Epithelial cell of prostate (primary cell): ENCODE measurements around the gene GALNT8.
"Not testable (repeated sequence)": the region's sequence is repeated elsewhere in the genome, so short reads cannot be mapped to it uniquely, and the experiment has no call there.

Experiments used
- DNase-seq: peaks from one replicate; pipeline ENCODE4 v3.0.0-alpha.2; 2011; ENCODE audit warnings: low read depth, low spot score
- H3K27ac ChIP-seq: fragments of 450-650 bp; 2 replicates; pipeline ENCODE4 v1.5.1; 2017; ENCODE audit warnings: mild to moderate bottlenecking

GALNT8 gene

GRCh38 chr12:4743046-4743445 is 22.8 kb downstream of the GALNT8 start:
- H3K27ac ChIP-seq, result no peak overlapping the region
- no peak for DNase-seq

- DNase-seq, result no peak
- H3K27ac ChIP-seq, result no peak overlapping the region
These were observed 24.5 kb downstream of the GALNT8 start for GRCh38 chr12:4744709-4745108.

GRCh38 chr12:4745249-4745648 is 25.0 kb downstream of the GALNT8 start:
- no peak for DNase-seq
- H3K27ac ChIP-seq, result no peak overlapping the region

- not testable (repeated sequence) for DNase-seq, H3K27ac ChIP-seq
These were observed 31.5 kb downstream of the GALNT8 start for GRCh38 chr12:4751654-4752053.

GRCh38 chr12:4762773-4763172 is 42.6 kb downstream of the GALNT8 start:
- no peak for DNase-seq
- no peak overlapping the region for H3K27ac ChIP-seq

GRCh38 chr12:4763549-4763948 is 43.3 kb downstream of the GALNT8 start:
- no peak for DNase-seq
- H3K27ac ChIP-seq, result no peak overlapping the region

GRCh38 chr12:4766445-4766844 is 46.2 kb downstream of the GALNT8 start:
- no peak overlapping the region for H3K27ac ChIP-seq
- DNase-seq, result no peak

- no peak overlapping the region for H3K27ac ChIP-seq
These were observed 47.0 kb downstream of the GALNT8 start for GRCh38 chr12:4767186-4767585.

GRCh38 chr12:4768341-4768740 is 48.1 kb downstream of the GALNT8 start:
- DNase-seq, result no peak

More at GRCh38 chr12:4767186-4767585, 47.0 kb downstream of the GALNT8 start:
- no peak for DNase-seq

GRCh38 chr12:4769073-4769472 is 48.9 kb downstream of the GALNT8 start:
- DNase-seq, result no peak

More at GRCh38 chr12:4768341-4768740, 48.1 kb downstream of the GALNT8 start:
- H3K27ac ChIP-seq, result no peak overlapping the region

GRCh38 chr12:4771172-4771959 is 51.2 kb downstream of the GALNT8 start:
- no peak for DNase-seq
- H3K27ac ChIP-seq, result no peak overlapping the region

More at GRCh38 chr12:4769073-4769472, 48.9 kb downstream of the GALNT8 start:
- no peak overlapping the region for H3K27ac ChIP-seq

- no peak overlapping the region for H3K27ac ChIP-seq
- DNase-seq, result no peak
These were observed 51.9 kb downstream of the GALNT8 start for GRCh38 chr12:4771960-4772566.

- no peak for DNase-seq
These were observed 55.7 kb downstream of the GALNT8 start for GRCh38 chr12:4775936-4776335.

GRCh38 chr12:4779749-4780148 is 59.5 kb downstream of the GALNT8 start:
- no peak overlapping the region for H3K27ac ChIP-seq
- DNase-seq, result no peak

More at GRCh38 chr12:4775936-4776335, 55.7 kb downstream of the GALNT8 start:
- no peak overlapping the region for H3K27ac ChIP-seq

- DNase-seq, result no peak
- H3K27ac ChIP-seq, result no peak overlapping the region
These were observed 60.7 kb downstream of the GALNT8 start for GRCh38 chr12:4780641-4781611.

- H3K27ac ChIP-seq, result no peak overlapping the region
- no peak for DNase-seq
These were observed 64.3 kb downstream of the GALNT8 start for GRCh38 chr12:4784404-4785054.

GRCh38 chr12:4786795-4787194 is 66.6 kb downstream of the GALNT8 start:
- no peak for DNase-seq
- H3K27ac ChIP-seq, result no peak overlapping the region

- no peak for DNase-seq
- no peak overlapping the region for H3K27ac ChIP-seq
These were observed 67.8 kb downstream of the GALNT8 start for GRCh38 chr12:4787965-4788364.

- H3K27ac ChIP-seq, result no peak overlapping the region
- no peak for DNase-seq
These were observed 69.6 kb downstream of the GALNT8 start for GRCh38 chr12:4789776-4790175.

- DNase-seq, result no peak
- no peak overlapping the region for H3K27ac ChIP-seq
These were observed 71.3 kb downstream of the GALNT8 start for GRCh38 chr12:4791497-4791896.
